ENCODE data around the gene SPRR2B. TPM values are rescaled to one million over a fixed set of nuclear protein-coding genes. Genes with fewer than 3 reads are reported as not detected.

SPRR2B gene
- total RNA-seq = not detected in 2 replicates

GRCh38 chr1:153071511-153071910 lies at the start of gene SPRR2B:
Gene SPRR2B (minus strand): TSS chr1:153071611. CDS start chr1:153070839, 772 bp downstream.

GRCh38 chr1:153113416-153113815 lies 42.0 kb upstream of the SPRR2B start, which contains the start of gene SPRR2F:
Gene SPRR2F (minus strand): TSS chr1:153113516. CDS start chr1:153112733, 783 bp downstream.

GRCh38 chr1:153094426-153094825 lies 23.0 kb upstream of the SPRR2B start, which contains the start of gene SPRR2E:
Gene SPRR2E (minus strand): TSS chr1:153094526. CDS start chr1:153093751, 775 bp downstream.

GRCh38 chr1:153057375-153057774 lies 14.0 kb downstream of the SPRR2B start, which contains the start of gene SPRR2A:
Gene SPRR2A (minus strand): TSS chr1:153057512. CDS start chr1:153056735, 777 bp downstream.

GRCh38 chr1:153040950-153041631 lies 30.3 kb downstream of the SPRR2B start, which contains the start of gene SPRR2D:
Gene SPRR2D (minus strand): TSS chr1:153041120. CDS start chr1:153040346, 774 bp downstream.

GRCh38 chr1:153030895-153031294 lies 40.5 kb downstream of the SPRR2B start, which contains the start of gene SPRR1B:
Gene SPRR1B (plus strand): TSS chr1:153031203. CDS start chr1:153032346, 1,143 bp downstream.

Other genes with a start within 250 kb of the SPRR2B start
- gene LCE1A, start 244.1 kb downstream of the SPRR2B start, total RNA-seq = not detected in 2 replicates
- not detected in 2 replicates for gene LCE6A, start 228.8 kb downstream of the SPRR2B start, total RNA-seq
- not detected in 2 replicates for gene LCE7A, start 211.6 kb downstream of the SPRR2B start, total RNA-seq
- not detected in 2 replicates for gene SMCP, start 193.3 kb downstream of the SPRR2B start, total RNA-seq
- not detected in 2 replicates for gene IVL, start 163.1 kb downstream of the SPRR2B start, total RNA-seq
- not detected in 2 replicates for gene SPRR5, start 124.4 kb downstream of the SPRR2B start, total RNA-seq
- not detected in 2 replicates for gene SPRR4, start 101.0 kb downstream of the SPRR2B start, total RNA-seq
- gene SPRR1A, start 87.5 kb downstream of the SPRR2B start, total RNA-seq = not detected in 2 replicates
- gene SPRR3, start 69.9 kb downstream of the SPRR2B start, total RNA-seq = 0.43 TPM in 1 of 2 replicates, not detected in the other
- gene SPRR1B, start 40.4 kb downstream of the SPRR2B start, total RNA-seq = 0.17 TPM in 1 of 2 replicates, not detected in the other
- not detected in 2 replicates for gene SPRR2D, start 30.5 kb downstream of the SPRR2B start, total RNA-seq
- not detected in 2 replicates for gene SPRR2A, start 14.1 kb downstream of the SPRR2B start, total RNA-seq
- gene SPRR2E, start 22.9 kb upstream of the SPRR2B start, total RNA-seq = not detected in 2 replicates
- gene SPRR2F, start 41.9 kb upstream of the SPRR2B start, total RNA-seq = not detected in 2 replicates
- gene SPRR2G, start 79.3 kb upstream of the SPRR2B start, total RNA-seq = not detected in 2 replicates
- gene LELP1, start 131.8 kb upstream of the SPRR2B start, total RNA-seq = not detected in 2 replicates
- gene PRR9, start 146.0 kb upstream of the SPRR2B start, total RNA-seq = not detected in 2 replicates
- not detected in 2 replicates for gene LORICRIN, start 188.1 kb upstream of the SPRR2B start, total RNA-seq
- not detected in 2 replicates for gene PGLYRP3, start 241.3 kb upstream of the SPRR2B start, total RNA-seq

Measured in bronchial smooth muscle cell (primary cell).